Epithelial cell of prostate (primary cell): ENCODE measurements around the gene DTNBP1.

Source experiments
- DNase-seq: peaks from one replicate; pipeline ENCODE4 v3.0.0-alpha.2; 2011; ENCODE audit warnings: low read depth, low spot score
- H3K27ac ChIP-seq: fragments of 450-650 bp; 2 replicates; pipeline ENCODE4 v1.5.1; 2017; ENCODE audit warnings: mild to moderate bottlenecking

The DTNBP1 gene

DNA sequence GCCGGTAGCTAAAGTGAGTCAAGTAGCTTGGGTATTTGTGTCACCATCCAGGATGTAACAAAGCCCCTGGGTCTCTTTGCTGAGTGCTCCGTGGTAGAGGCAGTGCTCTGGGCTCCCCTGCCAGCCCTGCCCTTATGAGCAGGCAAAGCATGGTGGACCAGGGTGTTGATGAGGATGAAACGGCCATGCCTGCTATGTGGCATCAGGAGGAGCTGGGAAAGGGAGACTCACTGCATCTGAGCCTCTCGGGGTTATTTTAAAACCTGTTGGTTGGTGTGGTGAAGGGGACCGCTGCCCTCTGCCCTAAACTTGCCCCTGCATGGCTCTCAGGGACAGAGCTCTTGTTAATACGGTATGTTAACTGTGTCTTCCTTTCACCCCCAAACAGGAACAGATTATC lies 143.1 kb downstream of the DTNBP1 start:
- no peak for DNase-seq
- H3K27ac ChIP-seq, result no peak overlapping the region

DNA sequence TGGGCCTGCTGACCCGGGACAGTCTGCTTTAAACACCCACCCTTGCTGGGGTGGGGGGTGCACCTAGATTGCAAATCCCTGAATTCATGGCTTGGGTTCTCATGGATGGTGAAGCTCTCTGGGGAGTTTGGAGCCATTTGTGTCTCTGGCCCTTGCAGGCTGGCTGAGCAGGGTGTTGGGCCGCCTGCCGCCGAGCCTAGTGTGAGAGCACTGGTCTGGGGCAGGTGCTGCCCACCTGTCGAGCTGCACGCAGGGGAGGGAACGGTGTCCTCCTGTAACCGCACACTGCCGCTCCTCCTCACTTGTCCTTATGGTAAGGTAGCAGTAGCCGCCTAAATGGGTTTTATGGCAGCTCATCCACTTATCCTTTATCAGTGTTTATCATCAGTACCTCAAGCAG lies 143.9 kb downstream of the DTNBP1 start:
- DNase-seq, result no peak
- H3K27ac ChIP-seq, result no peak overlapping the region

GRCh38 chr6:15518057-15518456 lies 144.8 kb downstream of the DTNBP1 start:
- no peak for DNase-seq
- no peak overlapping the region for H3K27ac ChIP-seq

DNA sequence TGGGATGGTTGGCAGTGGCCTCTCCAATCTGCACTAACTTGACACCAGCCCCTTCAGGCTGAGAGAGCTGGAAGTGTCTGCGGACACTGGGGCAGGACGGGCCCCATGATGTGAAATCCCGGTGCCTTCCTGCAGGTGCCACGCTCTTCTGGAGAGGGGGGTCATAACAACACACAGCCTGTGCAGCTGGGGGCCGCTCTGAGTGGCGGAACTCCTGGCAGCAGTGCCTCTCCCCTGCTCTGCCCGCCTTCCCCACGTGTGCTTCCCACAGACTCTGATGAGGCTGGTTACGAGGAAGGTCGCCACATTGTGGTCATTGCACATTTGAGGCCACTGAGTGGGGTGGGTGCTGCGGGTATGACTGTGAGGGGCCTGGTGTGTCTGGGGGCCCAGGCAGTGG lies 145.2 kb downstream of the DTNBP1 start:
- no peak overlapping the region for H3K27ac ChIP-seq
- no peak for DNase-seq

DNA sequence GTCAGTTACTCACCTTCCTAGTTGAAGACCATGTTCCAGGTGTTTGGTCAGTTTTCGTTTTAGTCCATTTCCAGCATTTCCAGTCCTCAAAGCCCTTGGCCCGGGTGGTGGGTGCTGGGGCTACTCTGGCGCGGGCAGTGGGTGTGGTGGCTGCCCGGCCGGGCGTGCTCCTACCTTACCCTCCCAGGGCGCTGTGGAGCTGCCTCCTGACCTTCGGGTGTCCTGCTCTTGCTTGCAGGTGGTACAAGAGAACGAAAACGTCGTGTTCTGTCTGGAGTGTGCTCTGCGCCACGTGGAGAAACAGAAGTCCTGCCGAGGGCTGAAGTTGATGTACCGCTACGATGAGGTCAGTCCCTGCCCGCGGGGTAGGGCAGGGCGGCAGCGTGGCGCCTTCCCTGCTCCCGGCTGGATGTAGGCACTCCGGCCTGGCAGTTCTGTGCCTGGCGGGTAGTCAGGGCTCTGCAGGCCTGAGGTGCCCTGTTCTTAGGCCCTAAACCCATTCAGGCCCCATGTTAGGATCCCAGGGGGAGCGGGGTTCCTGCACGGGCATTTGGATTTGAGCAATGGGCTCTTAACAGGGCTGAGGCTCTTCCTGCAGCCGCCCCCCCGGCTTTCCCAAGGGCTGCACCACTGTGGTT lies 145.8 kb downstream of the DTNBP1 start:
- DNase-seq, result no peak
- H3K27ac ChIP-seq, result no peak overlapping the region

DNA sequence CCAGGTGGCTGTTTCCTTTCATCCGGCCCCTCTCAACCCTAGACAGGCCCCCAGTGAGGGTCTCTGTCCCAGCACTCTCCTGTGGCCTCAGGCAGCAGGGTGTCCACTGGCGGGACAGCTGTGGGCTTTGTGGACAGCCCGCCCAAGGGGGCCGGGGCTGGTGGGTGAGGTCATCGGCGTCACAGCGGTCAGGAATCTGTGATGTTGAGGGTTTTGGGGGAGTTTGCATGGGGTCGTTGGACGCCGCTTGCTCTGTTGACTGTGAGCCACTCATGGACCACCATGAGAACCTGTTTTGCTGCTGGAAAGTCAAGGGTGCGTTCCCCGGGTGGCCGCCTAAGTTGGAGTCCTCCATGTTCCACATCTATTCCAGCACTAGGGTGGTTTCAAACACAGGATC lies 146.4 kb downstream of the DTNBP1 start:
- DNase-seq, result no peak
- H3K27ac ChIP-seq, result no peak overlapping the region

- H3K27ac ChIP-seq, result no peak overlapping the region
- DNase-seq, result no peak
Measured at GRCh38 chr6:15515660-15516375, 147.0 kb downstream of the DTNBP1 start.

DNA sequence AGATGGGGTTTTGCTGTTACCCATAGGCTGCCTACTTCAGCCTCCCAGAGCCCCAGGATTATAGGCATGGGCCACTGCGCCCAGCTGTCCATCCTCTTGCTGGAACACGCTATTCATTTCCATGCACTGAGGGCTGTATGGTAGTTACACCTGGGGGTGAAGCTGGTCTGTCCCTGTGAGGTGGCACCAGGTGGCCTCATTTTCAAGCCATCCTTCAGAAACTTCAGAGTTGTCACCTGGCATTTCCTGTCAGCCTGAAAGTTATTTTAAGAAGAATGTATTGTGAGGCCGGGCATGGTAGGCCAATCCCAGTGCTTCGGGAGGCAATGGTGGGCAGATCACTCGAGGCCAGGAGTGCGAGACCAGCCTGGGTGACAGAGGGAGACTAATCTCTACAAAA lies 147.6 kb downstream of the DTNBP1 start:
- no peak for DNase-seq
- no peak overlapping the region for H3K27ac ChIP-seq

DNA sequence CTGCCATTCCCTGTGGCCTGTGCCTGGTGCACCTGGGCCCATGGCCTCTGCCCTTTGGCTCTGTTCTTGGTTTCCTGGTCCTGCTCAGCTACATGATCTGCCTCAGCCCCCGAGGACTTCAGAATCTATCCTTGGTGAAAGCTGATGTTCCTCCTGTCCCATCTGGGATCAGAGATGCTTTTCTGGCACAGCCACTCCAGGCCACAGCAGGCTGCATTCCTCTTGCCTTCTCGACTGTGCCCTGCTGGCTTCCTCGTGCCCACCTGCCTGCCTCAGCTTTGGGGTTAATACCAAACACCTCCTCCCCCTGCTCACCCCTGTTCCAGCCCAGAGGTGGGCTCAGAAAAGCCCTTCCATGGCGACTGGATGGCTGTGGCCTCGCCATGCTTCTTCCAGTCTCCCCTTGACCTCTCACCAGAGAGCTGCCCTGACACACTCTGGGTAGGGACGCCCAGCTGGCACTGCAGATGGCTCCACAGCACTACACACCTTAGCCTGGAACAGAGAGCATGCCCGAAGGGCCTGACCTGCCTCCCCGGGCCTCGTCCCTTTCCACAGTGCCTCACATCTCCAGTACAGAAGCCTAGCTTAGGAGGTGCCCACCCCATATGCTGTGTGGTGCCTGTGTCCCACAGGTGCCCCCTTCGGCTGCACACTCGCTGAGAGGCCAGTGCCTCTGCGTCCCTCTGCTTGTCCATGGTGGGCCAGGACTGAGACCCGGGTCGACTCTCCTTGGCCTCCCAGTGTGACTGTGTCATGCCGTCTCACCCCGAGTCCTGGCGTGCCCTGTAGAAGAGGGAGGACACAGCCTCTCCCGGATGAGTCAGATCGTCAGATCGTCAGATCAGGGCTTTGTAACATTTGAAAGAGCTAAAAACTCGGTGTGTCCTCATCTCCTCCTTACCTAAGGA lies 148.8 kb downstream of the DTNBP1 start:
- no peak for DNase-seq
- H3K27ac ChIP-seq, result no peak overlapping the region

DNA sequence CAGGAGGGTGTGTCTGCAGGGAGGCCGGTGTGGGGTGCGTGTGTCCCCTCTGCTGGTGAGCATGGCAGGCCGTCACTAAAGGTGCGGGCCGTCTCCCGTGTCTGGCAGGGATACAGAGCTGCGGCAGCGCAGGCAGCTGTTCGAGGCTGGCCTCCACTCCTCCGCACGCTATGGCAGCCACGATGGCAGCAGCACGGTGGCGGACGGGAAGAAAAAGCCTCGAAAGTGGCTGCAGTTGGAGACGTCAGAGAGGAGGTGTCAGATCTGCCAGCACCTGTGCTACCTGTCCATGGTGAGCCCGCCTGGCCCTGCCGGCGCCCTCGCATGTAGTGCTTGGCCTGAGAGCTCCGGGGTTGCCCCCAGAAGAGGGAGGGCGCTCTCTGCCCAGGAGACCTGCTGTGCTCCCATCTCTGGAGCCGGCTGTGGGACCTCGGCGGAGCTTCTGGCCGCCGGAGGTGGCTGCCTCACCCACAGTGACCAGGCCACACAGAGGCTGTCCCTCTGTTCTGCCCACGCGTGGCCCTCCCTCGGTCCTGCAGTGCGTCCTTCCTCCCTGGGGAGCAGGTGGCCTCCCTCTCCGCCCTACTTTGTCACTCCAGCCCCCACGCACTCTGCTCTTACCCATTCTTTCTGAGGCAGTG lies 149.6 kb downstream of the DTNBP1 start:
- H3K27ac ChIP-seq, result no peak overlapping the region

GRCh38 chr6:15512721-15513120 lies 150.1 kb downstream of the DTNBP1 start:
- H3K27ac ChIP-seq, result no peak overlapping the region
- no peak for DNase-seq

More for the DNA sequence above, 149.6 kb downstream of the DTNBP1 start:
- no peak for DNase-seq

GRCh38 chr6:15512126-15512525 lies 150.7 kb downstream of the DTNBP1 start:
- no peak for DNase-seq

DNA sequence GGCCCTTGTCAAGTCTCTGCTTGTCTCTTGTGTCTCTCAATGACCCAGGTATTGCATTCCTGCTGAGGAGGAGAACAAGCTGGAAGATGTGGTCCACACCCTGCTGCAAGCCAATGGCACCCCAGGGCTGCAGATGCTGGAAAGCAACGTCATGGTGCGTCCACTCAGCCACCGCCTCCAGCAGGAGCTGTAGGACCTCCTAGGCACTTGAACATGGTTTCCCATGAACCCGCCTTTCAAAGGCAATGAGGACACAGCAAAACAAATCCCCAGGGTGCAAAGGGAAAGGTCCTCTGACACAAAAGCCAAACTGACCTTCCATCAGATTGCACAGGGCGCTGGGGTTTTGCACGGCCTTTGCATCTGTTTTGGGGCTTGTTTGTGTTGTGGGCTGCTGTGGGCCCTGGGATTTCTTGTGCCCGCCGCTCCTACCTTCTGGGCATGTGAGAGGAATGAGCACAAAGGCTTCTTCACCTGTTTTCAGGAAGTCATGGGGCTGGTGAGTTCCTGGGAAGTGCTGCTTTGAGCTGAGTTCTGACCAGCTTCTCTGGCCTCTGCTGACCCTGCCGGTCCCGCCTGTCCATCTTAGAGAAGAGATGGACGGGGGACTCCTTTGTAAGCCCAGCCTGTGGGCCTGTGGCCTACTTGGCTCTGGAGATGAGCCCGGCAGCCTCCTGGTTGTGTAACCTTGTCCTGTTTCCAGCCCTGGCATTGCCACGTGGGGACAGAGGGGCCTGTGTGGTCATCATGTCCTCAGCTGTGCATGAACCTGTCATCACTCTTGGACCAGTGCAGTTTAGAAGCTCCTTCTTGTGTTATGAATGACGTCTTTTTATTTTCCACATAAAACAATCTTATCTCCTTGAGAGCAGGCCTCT lies 151.3 kb downstream of the DTNBP1 start:
- no peak for DNase-seq
- no peak overlapping the region for H3K27ac ChIP-seq

More at GRCh38 chr6:15512126-15512525, 150.7 kb downstream of the DTNBP1 start:
- no peak overlapping the region for H3K27ac ChIP-seq

GRCh38 chr6:15510536-15511247 lies 152.1 kb downstream of the DTNBP1 start:
- H3K27ac ChIP-seq, result no peak overlapping the region
- DNase-seq, result no peak

DNA sequence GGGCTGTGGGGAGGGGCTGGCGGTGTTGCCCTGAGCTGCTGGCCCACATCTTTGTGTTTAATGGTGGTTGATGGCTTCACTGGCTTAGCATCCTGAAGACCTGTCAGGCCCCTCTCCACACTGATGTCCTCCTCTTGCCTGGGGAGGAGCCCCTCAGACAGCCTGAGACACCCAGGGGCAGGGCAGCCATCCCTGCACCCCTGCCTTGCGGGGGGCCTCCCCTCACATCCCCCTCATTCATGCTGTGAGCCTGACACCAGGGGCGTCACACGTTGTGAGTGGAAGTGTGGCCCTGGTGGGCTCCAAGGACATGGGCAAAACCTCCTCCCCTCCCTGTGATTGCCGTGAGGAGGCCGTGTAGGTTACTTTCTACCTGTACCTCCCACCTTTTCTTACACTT lies 152.7 kb downstream of the DTNBP1 start:
- DNase-seq, result no peak
- H3K27ac ChIP-seq, result no peak overlapping the region

DNA sequence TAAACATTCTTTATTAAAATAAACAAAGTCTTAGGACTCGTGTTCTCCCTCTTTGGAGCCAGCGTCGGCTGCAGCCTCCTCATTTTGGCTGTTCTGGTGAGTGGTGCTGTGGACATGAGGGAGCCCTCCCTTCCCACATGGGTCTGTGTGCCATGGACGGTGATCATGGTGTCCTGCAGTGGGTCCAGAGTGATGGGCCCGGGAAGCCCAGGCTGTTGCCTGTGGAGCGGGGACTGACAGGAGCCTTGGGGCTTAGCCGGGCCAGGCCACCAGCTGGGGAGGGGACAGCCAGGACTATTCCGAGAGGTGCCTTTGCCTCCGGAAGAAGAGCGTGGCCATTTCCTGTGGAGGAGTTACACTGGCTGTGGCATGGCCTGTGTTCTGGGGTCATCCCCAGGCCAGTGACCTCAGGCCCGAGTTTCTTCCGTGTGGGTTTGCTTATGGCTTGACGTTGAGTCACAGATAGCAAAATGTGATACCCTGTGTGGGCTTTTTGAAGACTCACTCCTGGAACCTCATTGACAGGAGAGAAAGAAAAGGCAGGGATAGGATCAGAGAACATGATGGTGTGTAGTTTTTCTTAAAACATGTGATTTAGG lies 153.4 kb downstream of the DTNBP1 start:
- no peak overlapping the region for H3K27ac ChIP-seq
- no peak for DNase-seq

DNA sequence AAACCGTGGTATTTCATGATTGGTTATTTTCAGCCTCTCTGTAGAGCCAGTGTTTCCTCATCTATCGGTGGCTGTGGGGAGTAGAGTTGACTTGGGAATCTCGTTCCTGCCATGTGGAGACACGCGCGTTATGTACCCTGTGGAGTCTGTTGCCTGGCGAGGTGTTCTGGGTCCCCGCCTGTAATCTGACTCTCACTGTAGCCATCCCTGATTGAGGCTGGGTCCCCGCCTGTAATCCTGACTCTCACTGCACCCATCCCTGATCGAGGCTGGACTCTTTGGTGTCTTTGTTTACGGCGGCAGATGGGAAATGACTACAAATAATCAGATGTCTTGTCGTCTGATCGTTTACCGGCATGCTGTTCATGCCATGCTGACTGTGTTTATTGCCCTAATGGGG lies 153.9 kb downstream of the DTNBP1 start:
- no peak for DNase-seq

GRCh38 chr6:15508441-15508871 lies 154.4 kb downstream of the DTNBP1 start:
- H3K27ac ChIP-seq, result no peak overlapping the region
- DNase-seq, result no peak

More for the DNA sequence above, 153.9 kb downstream of the DTNBP1 start:
- no peak overlapping the region for H3K27ac ChIP-seq

DNA sequence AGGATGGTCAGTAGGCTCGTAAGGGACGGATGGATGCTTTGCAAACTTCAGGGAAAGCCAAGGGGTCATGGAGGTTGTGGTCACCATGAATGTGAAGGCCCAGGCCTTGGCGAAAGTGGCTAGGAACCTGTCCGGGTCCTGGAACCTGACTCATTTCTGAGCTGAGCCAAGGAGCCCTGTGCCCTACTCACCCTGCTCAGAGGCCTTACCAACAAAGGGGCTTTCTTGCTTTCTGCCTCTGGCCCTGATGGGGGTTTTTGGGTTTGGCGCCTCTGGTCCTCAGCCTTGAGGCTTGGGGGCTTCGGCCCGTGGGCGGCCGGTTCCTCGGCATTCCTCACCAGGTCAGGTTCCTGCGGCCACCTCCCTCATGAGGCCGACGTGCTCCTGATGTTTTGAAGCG lies 155.1 kb downstream of the DTNBP1 start:
- no peak for DNase-seq
- H3K27ac ChIP-seq, result no peak overlapping the region
